ENCODE measurements around the gene RHOV.

RHOV gene

DNA sequence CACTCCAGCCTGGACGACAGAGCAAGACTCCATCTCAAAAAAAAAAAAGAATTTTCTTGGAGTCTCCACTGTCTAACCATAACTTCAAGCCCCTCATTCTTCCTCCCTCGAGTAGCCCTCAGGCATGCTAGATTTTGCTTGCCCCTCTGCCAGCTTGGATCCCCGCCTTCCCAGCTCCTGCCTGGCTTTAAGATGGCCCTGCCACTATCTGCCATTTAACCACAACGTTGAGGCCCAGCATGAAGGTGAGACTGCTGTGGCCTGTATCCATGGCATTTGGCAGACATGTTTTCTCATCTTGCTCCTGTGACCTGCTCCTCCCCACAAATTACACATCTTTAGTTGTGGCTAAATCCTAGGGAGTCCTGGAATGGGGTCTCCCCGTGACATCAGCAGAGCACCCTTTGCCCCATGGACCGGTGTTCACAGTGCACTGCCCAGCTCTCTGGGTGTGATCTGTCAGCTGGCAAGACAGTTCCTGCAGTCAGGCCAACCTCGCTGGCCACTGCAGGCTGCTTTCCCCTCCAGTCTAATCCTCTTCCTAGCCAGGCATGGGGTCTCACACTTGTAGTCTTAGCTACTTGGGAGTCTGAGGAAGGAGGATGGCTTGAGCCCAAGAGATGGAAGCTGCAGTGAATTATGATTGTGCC, 30.6 kb upstream of the RHOV start:
- ChIA-PET POLR2A (interaction anchor here (0.6 to 0.9 kb wide), 3 partner anchors 24 to 114 kb away, joined by 3 to 4 read pairs (median 4); no protein-coding TSS in a partner anchor), CTCF (interaction anchor here (0.5 to 20.1 kb wide), 24 partner anchors 10 to 449 kb away, joined by 3 to 491 read pairs (median 4); partner anchors contain the start of genes CHAC1, DLL4 and VPS18)
- Histone ChIP-seq H3K4me1 (ENCODE audit: control extremely low read depth in 1 of 4, control insufficient read depth in 4 of 4, insufficient read depth in 4 of 4, low read length in 3 of 4) (peaks cover 6 to 51% (median 43%) of the 10 kb centered on the region in 4 experiments), H3K4me3 (ENCODE audit: control insufficient read depth in 1 of 7, extremely low read depth in 1 of 7, insufficient read depth in 4 of 7, low read depth in 2 of 7, low read length in 6 of 7) (no peak overlapping the region), H3K27me3 (replicated peaks in 2 of 5; ENCODE audit: control insufficient read depth in 4 of 5, insufficient read depth in 5 of 5, low read length in 4 of 5) (no peaks in the 10 kb centered on the region), H3K9me3 (ENCODE audit: control extremely low read depth in 1 of 5, control insufficient read depth in 4 of 5, insufficient read depth in 2 of 5, low read depth in 1 of 5, low read length in 4 of 5) (no peaks in the 10 kb centered on the region), H3K27ac (ENCODE audit: insufficient read depth in 1 of 2, low read depth in 1 of 2, low read length in 2 of 2, poor library complexity in 1 of 2, severe bottlenecking in 2 of 2) (no peak overlapping the region), H3K36me3 (ENCODE audit: control insufficient read depth in 4 of 4, insufficient read depth in 4 of 4, low read length in 3 of 4) (peaks cover 0 to 45% (median 32%) of the 10 kb centered on the region in 4 experiments)
- WGBS (ENCODE audit: insufficient coverage), result 97% methylated on average over 6 of the region's 7 CpGs
- no peak for DNase-seq

DNA sequence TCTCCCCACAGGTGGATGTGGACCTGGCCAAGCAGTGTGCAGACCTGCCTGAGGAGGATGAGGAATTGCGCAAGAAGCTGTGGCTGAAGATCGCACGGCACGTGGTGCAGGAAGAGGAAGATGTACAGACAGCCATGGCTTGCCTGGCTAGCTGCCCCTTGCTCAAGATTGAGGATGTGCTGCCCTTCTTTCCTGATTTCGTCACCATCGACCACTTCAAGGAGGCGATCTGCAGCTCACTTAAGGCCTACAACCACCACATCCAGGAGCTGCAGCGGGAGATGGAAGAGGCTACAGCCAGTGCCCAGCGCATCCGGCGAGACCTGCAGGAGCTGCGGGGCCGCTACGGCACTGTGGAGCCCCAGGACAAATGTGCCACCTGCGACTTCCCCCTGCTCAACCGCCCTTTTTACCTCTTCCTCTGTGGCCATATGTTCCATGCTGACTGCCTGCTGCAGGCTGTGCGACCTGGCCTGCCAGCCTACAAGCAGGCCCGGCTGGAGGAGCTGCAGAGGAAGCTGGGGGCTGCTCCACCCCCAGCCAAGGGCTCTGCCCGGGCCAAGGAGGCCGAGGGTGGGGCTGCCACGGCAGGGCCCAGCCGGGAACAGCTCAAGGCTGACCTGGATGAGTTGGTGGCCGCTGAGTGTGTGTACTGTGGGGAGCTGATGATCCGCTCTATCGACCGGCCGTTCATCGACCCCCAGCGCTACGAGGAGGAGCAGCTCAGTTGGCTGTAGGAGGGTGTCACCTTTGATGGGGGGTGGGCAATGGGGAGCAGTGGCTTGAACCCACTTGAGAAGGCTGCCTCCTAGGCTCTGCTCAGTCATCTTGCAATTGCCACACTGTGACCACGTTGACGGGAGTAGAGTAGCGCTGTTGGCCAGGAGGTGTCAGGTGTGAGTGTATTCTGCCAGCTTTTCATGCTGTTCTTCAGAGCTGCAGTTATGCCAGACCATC, 28.8 kb upstream of the RHOV start:
- Histone ChIP-seq H3K4me3 (ENCODE audit: control insufficient read depth in 1 of 7, extremely low read depth in 1 of 7, insufficient read depth in 4 of 7, low read depth in 2 of 7, low read length in 6 of 7) (peak overlapping the region in 3 of 7 experiments; percentile 1 to 33 (median 3)), H3K4me1 (ENCODE audit: control extremely low read depth in 1 of 4, control insufficient read depth in 4 of 4, insufficient read depth in 4 of 4, low read length in 3 of 4) (peaks cover 6 to 47% (median 41%) of the 10 kb centered on the region in 4 experiments), H3K27me3 (replicated peaks in 2 of 5; ENCODE audit: control insufficient read depth in 4 of 5, insufficient read depth in 5 of 5, low read length in 4 of 5) (no peaks in the 10 kb centered on the region), H3K9me3 (ENCODE audit: control extremely low read depth in 1 of 5, control insufficient read depth in 4 of 5, insufficient read depth in 2 of 5, low read depth in 1 of 5, low read length in 4 of 5) (no peaks in the 10 kb centered on the region), H3K27ac (ENCODE audit: insufficient read depth in 1 of 2, low read depth in 1 of 2, low read length in 2 of 2, poor library complexity in 1 of 2, severe bottlenecking in 2 of 2) (no peak overlapping the region), H3K36me3 (ENCODE audit: control insufficient read depth in 4 of 4, insufficient read depth in 4 of 4, low read length in 3 of 4) (peaks cover 0 to 60% (median 46%) of the 10 kb centered on the region in 4 experiments)
- 54% methylated on average over 22 of the region's 33 CpGs for WGBS (ENCODE audit: insufficient coverage)
- ChIA-PET POLR2A (no interaction called here), CTCF (interaction anchor here (0.7 to 20.1 kb wide), 20 partner anchors 8 to 285 kb away, joined by 3 to 491 read pairs (median 5); partner anchors contain the start of genes CHAC1, DLL4 and VPS18)
- peak in 2 of 3 donors; percentile 79 to 83 for DNase-seq

DNA sequence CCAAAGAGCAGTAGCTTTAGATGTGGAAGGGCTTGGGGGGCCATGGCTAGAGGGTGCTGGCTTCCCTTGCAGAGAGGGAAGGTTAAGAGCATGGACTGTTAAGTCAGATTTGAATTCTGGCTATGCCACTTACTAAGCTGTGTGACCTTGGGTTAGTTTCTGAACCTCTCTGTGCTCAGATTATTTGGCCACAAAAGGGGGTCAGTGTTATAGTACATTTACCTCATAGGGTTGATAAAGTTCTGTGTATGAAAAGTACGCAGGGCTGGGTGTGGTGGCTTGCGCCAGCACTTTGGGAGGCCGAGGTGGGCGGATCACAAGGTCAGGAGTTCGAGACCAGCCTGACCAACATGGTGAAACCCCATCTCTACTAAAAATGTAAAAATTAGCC, 27.0 kb upstream of the RHOV start:
- Histone ChIP-seq H3K27ac (ENCODE audit: insufficient read depth in 1 of 2, low read depth in 1 of 2, low read length in 2 of 2, poor library complexity in 1 of 2, severe bottlenecking in 2 of 2) (no peak overlapping the region), H3K9me3 (ENCODE audit: control extremely low read depth in 1 of 5, control insufficient read depth in 4 of 5, insufficient read depth in 2 of 5, low read depth in 1 of 5, low read length in 4 of 5) (no peaks in the 10 kb centered on the region), H3K27me3 (replicated peaks in 2 of 5; ENCODE audit: control insufficient read depth in 4 of 5, insufficient read depth in 5 of 5, low read length in 4 of 5) (no peaks in the 10 kb centered on the region), H3K4me1 (ENCODE audit: control extremely low read depth in 1 of 4, control insufficient read depth in 4 of 4, insufficient read depth in 4 of 4, low read length in 3 of 4) (peaks cover 4 to 30% (median 25%) of the 10 kb centered on the region in 4 experiments), H3K4me3 (ENCODE audit: control insufficient read depth in 1 of 7, extremely low read depth in 1 of 7, insufficient read depth in 4 of 7, low read depth in 2 of 7, low read length in 6 of 7) (no peak overlapping the region), H3K36me3 (ENCODE audit: control insufficient read depth in 4 of 4, insufficient read depth in 4 of 4, low read length in 3 of 4) (peaks cover 3 to 70% (median 52%) of the 10 kb centered on the region in 4 experiments)
- POLR2A ChIA-PET, result no interaction called here
- no peak for DNase-seq
- CTCF ChIA-PET, result interaction anchor here (1.0 to 20.1 kb wide), 6 partner anchors 9 to 330 kb away, joined by 3 to 491 read pairs (median 6); partner anchors contain the start of gene CHP1
- whole genome bisulfite sequencing (ENCODE audit: insufficient coverage), result 54% methylated on average over 3 of the region's 5 CpGs

DNA sequence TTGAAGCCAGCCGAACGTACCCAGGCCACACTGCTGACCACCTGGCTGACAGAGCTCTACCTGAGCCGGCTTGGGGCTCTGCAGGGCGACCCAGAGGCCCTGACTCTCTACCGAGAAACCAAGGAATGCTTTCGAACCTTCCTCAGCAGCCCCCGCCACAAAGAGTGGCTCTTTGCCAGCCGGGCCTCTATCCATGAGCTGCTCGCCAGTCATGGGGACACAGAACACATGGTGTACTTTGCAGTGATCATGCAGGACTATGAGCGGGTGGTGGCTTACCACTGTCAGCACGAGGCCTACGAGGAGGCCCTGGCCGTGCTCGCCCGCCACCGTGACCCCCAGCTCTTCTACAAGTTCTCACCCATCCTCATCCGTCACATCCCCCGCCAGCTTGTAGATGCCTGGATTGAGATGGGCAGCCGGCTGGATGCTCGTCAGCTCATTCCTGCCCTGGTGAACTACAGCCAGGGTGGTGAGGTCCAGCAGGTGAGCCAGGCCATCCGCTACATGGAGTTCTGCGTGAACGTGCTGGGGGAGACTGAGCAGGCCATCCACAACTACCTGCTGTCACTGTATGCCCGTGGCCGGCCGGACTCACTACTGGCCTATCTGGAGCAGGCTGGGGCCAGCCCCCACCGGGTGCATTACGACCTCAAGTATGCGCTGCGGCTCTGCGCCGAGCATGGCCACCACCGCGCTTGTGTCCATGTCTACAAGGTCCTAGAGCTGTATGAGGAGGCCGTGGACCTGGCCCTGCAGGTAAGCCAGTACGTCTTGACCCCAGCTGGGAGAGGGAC, 26.4 kb upstream of the RHOV start:
- H3K4me1 ChIP-seq (ENCODE audit: control extremely low read depth in 1 of 4, control insufficient read depth in 4 of 4, insufficient read depth in 4 of 4, low read length in 3 of 4), result peaks cover 7 to 30% (median 25%) of the 10 kb centered on the region in 4 experiments
- no peaks in the 10 kb centered on the region for H3K9me3 ChIP-seq (ENCODE audit: control extremely low read depth in 1 of 5, control insufficient read depth in 4 of 5, insufficient read depth in 2 of 5, low read depth in 1 of 5, low read length in 4 of 5)
- no peak overlapping the region for H3K27ac ChIP-seq (ENCODE audit: insufficient read depth in 1 of 2, low read depth in 1 of 2, low read length in 2 of 2, poor library complexity in 1 of 2, severe bottlenecking in 2 of 2)
- no peak overlapping the region for H3K4me3 ChIP-seq (ENCODE audit: control insufficient read depth in 1 of 7, extremely low read depth in 1 of 7, insufficient read depth in 4 of 7, low read depth in 2 of 7, low read length in 6 of 7)
- 98% methylated on average over 36 of the region's 36 CpGs for WGBS (ENCODE audit: insufficient coverage)
- DNase-seq, result no peak
- ChIA-PET CTCF (interaction anchor here (0.5 to 20.1 kb wide), 8 partner anchors 8 to 331 kb away, joined by 3 to 491 read pairs (median 4); partner anchors contain the start of gene CHP1), POLR2A (no interaction called here)
- no peaks in the 10 kb centered on the region for H3K27me3 ChIP-seq (replicated peaks in 2 of 5; ENCODE audit: control insufficient read depth in 4 of 5, insufficient read depth in 5 of 5, low read length in 4 of 5)
- H3K36me3 ChIP-seq (ENCODE audit: control insufficient read depth in 4 of 4, insufficient read depth in 4 of 4, low read length in 3 of 4), result peaks cover 3 to 69% (median 54%) of the 10 kb centered on the region in 4 experiments

DNA sequence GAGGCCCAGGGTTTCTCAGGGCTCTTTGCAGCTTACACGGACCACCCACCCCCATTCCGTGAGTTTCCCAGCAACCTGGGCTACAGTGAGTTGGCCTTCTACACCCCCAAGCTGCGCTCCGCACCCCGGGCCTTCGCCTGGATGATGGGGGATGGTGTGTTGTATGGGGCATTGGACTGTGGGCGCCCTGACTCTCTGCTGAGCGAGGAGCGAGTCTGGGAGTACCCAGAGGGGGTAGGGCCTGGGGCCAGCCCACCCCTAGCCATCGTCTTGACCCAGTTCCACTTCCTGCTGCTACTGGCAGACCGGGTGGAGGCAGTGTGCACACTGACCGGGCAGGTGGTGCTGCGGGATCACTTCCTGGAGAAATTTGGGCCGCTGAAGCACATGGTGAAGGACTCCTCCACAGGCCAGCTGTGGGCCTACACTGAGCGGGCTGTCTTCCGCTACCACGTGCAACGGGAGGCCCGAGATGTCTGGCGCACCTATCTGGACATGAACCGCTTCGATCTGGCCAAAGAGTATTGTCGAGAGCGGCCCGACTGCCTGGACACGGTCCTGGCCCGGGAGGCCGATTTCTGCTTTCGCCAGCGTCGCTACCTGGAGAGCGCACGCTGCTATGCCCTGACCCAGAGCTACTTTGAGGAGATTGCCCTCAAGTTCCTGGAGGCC, 25.6 kb upstream of the RHOV start:
- Histone ChIP-seq H3K4me1 (ENCODE audit: control extremely low read depth in 1 of 4, control insufficient read depth in 4 of 4, insufficient read depth in 4 of 4, low read length in 3 of 4) (peaks cover 11 to 33% (median 32%) of the 10 kb centered on the region in 4 experiments), H3K27ac (ENCODE audit: insufficient read depth in 1 of 2, low read depth in 1 of 2, low read length in 2 of 2, poor library complexity in 1 of 2, severe bottlenecking in 2 of 2) (no peak overlapping the region), H3K27me3 (replicated peaks in 2 of 5; ENCODE audit: control insufficient read depth in 4 of 5, insufficient read depth in 5 of 5, low read length in 4 of 5) (no peaks in the 10 kb centered on the region), H3K36me3 (ENCODE audit: control insufficient read depth in 4 of 4, insufficient read depth in 4 of 4, low read length in 3 of 4) (peaks cover 3 to 65% (median 52%) of the 10 kb centered on the region in 4 experiments), H3K9me3 (ENCODE audit: control extremely low read depth in 1 of 5, control insufficient read depth in 4 of 5, insufficient read depth in 2 of 5, low read depth in 1 of 5, low read length in 4 of 5) (no peaks in the 10 kb centered on the region), H3K4me3 (ENCODE audit: control insufficient read depth in 1 of 7, extremely low read depth in 1 of 7, insufficient read depth in 4 of 7, low read depth in 2 of 7, low read length in 6 of 7) (no peak overlapping the region)
- POLR2A ChIA-PET, result no interaction called here
- WGBS (ENCODE audit: insufficient coverage), result 95% methylated on average over 25 of the region's 33 CpGs
- no peak for DNase-seq
- CTCF ChIA-PET, result interaction anchor here (0.5 to 20.1 kb wide), 6 partner anchors 8 to 122 kb away, joined by 3 to 491 read pairs (median 6); no protein-coding TSS in a partner anchor

Data from common myeloid progenitor, CD34-positive (primary cell).